ENCODE results near the gene PLCB3. TPM values are rescaled to one million over a fixed set of nuclear protein-coding genes. Genes with fewer than 3 reads are reported as not detected.

Gene PLCB3
- total and polyA plus RNA-seq, 12 donors = 5.0 to 89.5 (median 41.2) TPM

DNA sequence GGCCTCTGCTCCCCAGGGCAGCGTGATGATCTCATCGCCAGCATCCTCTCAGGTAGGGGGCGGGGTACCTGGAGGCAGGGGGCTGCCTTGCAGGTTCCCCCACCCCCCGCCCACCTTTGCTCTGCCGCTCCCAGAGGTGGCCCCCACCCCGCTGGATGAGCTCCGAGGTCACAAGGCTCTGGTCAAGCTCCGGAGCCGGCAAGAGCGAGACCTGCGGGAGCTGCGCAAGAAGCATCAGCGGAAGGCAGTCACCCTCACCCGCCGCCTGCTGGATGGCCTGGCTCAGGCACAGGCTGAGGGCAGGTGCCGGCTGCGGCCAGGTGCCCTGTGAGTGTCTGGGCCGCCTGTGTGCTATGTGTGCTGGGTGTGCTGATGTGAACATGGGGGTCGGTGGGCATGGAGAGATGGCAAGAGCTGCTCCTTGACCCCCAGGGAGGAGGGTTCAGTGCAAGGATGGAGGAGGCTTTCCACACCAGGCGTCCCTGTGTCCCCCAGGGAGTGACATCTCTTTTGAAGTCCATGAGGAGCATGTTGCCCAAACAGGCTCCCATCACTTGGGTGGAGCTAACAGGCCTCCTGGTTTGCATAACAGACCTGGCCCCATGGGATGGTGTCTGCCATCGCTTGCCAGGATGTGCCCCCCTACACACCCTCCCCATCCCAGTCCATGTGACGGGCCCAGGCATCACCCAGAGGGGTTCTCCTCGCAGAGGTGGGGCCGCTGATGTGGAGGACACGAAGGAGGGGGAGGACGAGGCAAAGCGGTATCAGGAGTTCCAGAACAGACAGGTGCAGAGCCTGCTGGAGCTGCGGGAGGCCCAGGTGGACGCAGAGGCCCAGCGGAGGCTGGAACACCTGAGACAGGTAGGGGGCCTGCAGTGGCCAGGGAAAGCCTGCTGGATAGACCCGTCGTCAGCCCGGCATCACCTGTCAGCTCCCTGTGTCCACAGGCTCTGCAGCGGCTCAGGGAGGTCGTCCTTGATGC, 14.1 kb downstream of the PLCB3 start:
- Histone ChIP-seq H3K4me3 (no peak overlapping the region), H3K4me1 (replicated peaks in 1 of 2) (peaks cover 24 to 32% of the 10 kb centered on the region in 2 donors), H3K27ac (peak overlapping the region in 1 of 5 donors; percentile 97), H3K9me3 (replicated peaks in 1 of 3) (no peaks in the 10 kb centered on the region), H3K27me3 (no peaks in the 10 kb centered on the region), H3K36me3 (replicated peaks in 1 of 2) (peaks cover 0 to 60% of the 10 kb centered on the region in 2 donors)
- intact Hi-C loops (cut with DNase I) = no loop called here
- DNase-seq = no peak
- 87 to 93% (median 91%) methylated on average over 17 to 35 of the region's 35 CpGs for WGBS, 4 donors
- TF ChIP-seq, protein P1, sequence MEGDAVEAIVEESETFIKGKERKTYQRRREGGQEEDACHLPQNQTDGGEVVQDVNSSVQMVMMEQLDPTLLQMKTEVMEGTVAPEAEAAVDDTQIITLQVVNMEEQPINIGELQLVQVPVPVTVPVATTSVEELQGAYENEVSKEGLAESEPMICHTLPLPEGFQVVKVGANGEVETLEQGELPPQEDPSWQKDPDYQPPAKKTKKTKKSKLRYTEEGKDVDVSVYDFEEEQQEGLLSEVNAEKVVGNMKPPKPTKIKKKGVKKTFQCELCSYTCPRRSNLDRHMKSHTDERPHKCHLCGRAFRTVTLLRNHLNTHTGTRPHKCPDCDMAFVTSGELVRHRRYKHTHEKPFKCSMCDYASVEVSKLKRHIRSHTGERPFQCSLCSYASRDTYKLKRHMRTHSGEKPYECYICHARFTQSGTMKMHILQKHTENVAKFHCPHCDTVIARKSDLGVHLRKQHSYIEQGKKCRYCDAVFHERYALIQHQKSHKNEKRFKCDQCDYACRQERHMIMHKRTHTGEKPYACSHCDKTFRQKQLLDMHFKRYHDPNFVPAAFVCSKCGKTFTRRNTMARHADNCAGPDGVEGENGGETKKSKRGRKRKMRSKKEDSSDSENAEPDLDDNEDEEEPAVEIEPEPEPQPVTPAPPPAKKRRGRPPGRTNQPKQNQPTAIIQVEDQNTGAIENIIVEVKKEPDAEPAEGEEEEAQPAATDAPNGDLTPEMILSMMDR (IDR thresholded peaks at IDR 0.05) = no peak
- no peak for TF ChIP-seq POLR2A (IDR thresholded peaks at IDR 0.05)

DNA sequence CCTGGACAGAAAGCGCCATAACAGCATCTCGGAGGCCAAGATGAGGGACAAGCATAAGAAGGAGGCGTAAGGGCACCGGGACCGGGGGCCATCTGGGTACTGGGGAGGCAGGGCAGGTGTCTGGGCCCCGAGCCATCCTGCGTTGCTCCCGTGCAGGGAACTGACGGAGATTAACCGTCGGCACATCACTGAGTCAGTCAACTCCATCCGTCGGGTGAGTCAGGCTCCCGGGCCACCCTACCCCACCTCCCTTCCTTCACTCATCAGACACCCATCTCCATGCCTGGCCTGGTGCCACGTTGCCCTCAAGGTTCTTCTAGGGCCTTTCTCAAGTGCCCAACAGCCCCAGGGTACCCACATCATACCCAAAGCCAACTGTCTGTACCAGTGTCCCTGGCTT, 15.0 kb downstream of the PLCB3 start:
- TF ChIP-seq POLR2A (IDR thresholded peaks at IDR 0.05) = no peak
- TF ChIP-seq, protein P1 (IDR thresholded peaks at IDR 0.05) = no peak
- H3K4me3 ChIP-seq = no peak overlapping the region
- peaks cover 24 to 32% of the 10 kb centered on the region in 2 donors for H3K4me1 ChIP-seq (replicated peaks in 1 of 2)
- H3K36me3 ChIP-seq (replicated peaks in 1 of 2) = peaks cover 0 to 51% of the 10 kb centered on the region in 2 donors
- peak in 4 of 7 donors; percentile 68 to 81 (median 77) for DNase-seq
- intact Hi-C loops (cut with DNase I) = no loop called here
- 59 to 82% (median 77%) methylated on average over 9 to 15 of the region's 15 CpGs for WGBS, 4 donors
- H3K27ac ChIP-seq = peak overlapping the region in 2 of 5 donors; percentile 81 to 97
- no peaks in the 10 kb centered on the region for H3K27me3 ChIP-seq
- no peaks in the 10 kb centered on the region for H3K9me3 ChIP-seq (replicated peaks in 1 of 3)

DNA sequence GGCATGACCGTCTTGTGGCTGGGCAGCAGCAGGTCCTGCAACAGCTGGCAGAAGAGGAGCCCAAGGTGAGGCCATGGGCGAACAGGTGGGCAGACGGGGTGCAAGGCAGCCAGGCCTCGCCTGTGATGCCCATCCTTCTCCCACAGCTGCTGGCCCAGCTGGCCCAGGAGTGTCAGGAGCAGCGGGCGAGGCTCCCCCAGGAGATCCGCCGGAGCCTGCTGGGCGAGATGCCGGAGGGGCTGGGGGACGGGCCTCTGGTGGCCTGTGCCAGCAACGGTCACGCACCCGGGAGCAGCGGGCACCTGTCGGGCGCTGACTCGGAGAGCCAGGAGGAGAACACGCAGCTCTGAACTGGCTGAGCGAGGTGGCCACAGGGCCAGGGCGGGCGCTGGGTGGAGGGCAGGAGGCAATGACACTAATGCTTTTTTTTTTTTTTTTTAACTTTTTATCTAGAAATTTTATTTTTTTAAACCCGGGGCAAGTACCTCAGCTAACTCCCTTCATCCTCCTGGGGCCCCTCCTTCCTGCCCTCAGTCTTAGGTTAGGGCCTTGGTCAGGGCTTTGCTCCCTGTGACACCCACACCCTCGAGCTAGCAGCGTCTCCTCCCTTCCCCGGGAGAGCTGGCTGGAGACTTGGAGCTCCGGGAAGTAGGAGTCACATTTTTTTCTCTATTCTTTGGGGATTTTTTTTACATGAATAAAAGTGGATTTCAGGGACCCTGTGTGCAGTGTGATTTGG, 16.0 kb downstream of the PLCB3 start:
- H3K27ac ChIP-seq = peak overlapping the region; percentile 94 to 97 (median 96)
- no peak overlapping the region for H3K4me3 ChIP-seq
- WGBS, 4 donors = 38 to 63% (median 52%) methylated on average over 13 to 27 of the region's 27 CpGs
- peaks cover 30 to 42% of the 10 kb centered on the region in 2 donors for H3K4me1 ChIP-seq (replicated peaks in 1 of 2)
- peak in 5 of 7 donors; percentile 64 to 76 (median 70) for DNase-seq
- H3K9me3 ChIP-seq (replicated peaks in 1 of 3) = no peaks in the 10 kb centered on the region
- no peaks in the 10 kb centered on the region for H3K27me3 ChIP-seq
- peaks cover 0 to 41% of the 10 kb centered on the region in 2 donors for H3K36me3 ChIP-seq (replicated peaks in 1 of 2)
- intact Hi-C loops (cut with DNase I) = no loop called here
- TF ChIP-seq POLR2A (IDR thresholded peaks at IDR 0.05) = peak in 1 of 2 donors; percentile 23
- TF ChIP-seq, protein P1 (IDR thresholded peaks at IDR 0.05) = no peak
